ENCODE data around the gene NTNG1. TPM values are rescaled to one million over a fixed set of nuclear protein-coding genes. Genes with fewer than 3 reads are reported as not detected.

Gene NTNG1
- total RNA-seq, 1 donor from 2014 or later, result 8.1 TPM

DNA sequence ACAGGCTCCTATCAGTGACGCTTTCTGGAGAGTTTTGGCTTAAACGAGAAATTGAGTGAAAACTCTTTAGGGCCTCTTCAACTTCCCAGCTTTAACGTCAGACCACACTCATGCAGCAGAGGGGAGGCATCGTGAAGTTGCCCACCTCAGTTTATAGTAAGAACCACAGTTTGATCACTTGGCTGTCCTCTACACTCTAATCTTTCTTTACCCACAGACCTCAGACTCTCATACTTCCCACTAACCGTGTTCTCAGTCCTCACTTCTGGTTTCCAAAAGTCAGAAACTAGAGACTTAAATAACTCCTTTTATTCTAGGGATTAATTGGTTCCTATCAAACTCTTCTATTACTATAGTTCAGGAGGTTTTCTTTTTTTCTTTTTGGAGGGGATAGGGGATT is 302.2 kb downstream of the NTNG1 start:
- TF ChIP-seq EZH2 (IDR thresholded peaks at IDR 0.05; ENCODE audit: insufficient read depth, low read length) (no peak), CTCF (IDR thresholded peaks at IDR 0.05; ENCODE audit: insufficient read depth, low read depth, low read length) (no peak)
- H3K9me3 ChIP-seq (ENCODE audit: insufficient read depth, low read depth, low read length), result no peaks in the 10 kb centered on the region
- no peaks in the 10 kb centered on the region for H3K9me3 Mint-ChIP-seq (ENCODE audit: unreplicated experiment)
- H3K4me1 ChIP-seq (ENCODE audit: insufficient read depth, low read length), result no peaks in the 10 kb centered on the region
- no peak overlapping the region for H2AFZ ChIP-seq (ENCODE audit: low read depth, low read length)
- no peak overlapping the region for H3K9ac ChIP-seq (ENCODE audit: low read length)
- H3K79me2 ChIP-seq (ENCODE audit: insufficient read depth, low read length), result no peaks in the 10 kb centered on the region
- DNase-seq (ENCODE audit: low read depth) (no peak), FAIRE-seq (no peak)
- no peaks in the 10 kb centered on the region for H3K27me3 Mint-ChIP-seq (ENCODE audit: low read depth, unreplicated experiment)
- no peaks in the 10 kb centered on the region for H3K36me3 Mint-ChIP-seq (ENCODE audit: low read depth, unreplicated experiment)
- H3K36me3 ChIP-seq (ENCODE audit: insufficient read depth, low read length), result no peaks in the 10 kb centered on the region
- no peak overlapping the region for H3K27ac ChIP-seq (ENCODE audit: low read depth, low read length)
- no peaks in the 10 kb centered on the region for H4K20me1 ChIP-seq (ENCODE audit: insufficient read depth, low read length)
- no peaks in the 10 kb centered on the region for H3K27me3 ChIP-seq (ENCODE audit: insufficient read depth, low read length)
- no peak overlapping the region for H3K4me3 ChIP-seq (ENCODE audit: insufficient read depth, low read depth, low read length)
- H3K4me2 ChIP-seq (ENCODE audit: low read length), result no peak overlapping the region
- no peak overlapping the region for H3K4me3 Mint-ChIP-seq (ENCODE audit: unreplicated experiment)
- H3K27ac Mint-ChIP-seq (ENCODE audit: unreplicated experiment), result no peak overlapping the region
- no peaks in the 10 kb centered on the region for H3K4me1 Mint-ChIP-seq (ENCODE audit: low read depth, unreplicated experiment)

DNA sequence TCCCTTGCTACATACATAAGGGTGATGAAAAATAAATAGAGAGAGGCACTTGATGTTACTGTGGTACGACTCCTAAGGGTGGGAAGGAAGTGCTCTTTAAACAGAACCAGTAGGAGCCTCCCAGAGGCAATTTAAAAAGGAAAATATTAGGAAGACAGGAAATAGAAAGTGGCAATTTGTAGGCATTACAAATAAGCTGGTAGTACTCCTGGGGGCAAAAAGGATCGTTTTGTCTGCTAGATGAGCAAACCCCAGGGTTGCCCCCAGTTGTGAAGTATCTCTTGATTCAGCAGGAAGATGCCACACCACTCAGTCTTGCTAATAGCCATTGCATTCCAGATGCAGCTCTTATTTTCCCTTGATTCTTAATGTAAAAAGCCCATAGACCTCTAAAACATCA is 303.0 kb downstream of the NTNG1 start:
- Histone ChIP-seq H3K36me3 (ENCODE audit: insufficient read depth, low read length) (no peaks in the 10 kb centered on the region), H3K4me3 (ENCODE audit: insufficient read depth, low read depth, low read length) (no peak overlapping the region), H3K4me1 (ENCODE audit: insufficient read depth, low read length) (no peaks in the 10 kb centered on the region), H3K9me3 (ENCODE audit: insufficient read depth, low read depth, low read length) (no peaks in the 10 kb centered on the region), H3K4me2 (ENCODE audit: low read length) (no peak overlapping the region), H3K27me3 (ENCODE audit: insufficient read depth, low read length) (no peaks in the 10 kb centered on the region), H4K20me1 (ENCODE audit: insufficient read depth, low read length) (no peaks in the 10 kb centered on the region), H3K9ac (ENCODE audit: low read length) (no peak overlapping the region), H2AFZ (ENCODE audit: low read depth, low read length) (no peak overlapping the region), H3K27ac (ENCODE audit: low read depth, low read length) (no peak overlapping the region), H3K79me2 (ENCODE audit: insufficient read depth, low read length) (no peaks in the 10 kb centered on the region)
- TF ChIP-seq EZH2 (IDR thresholded peaks at IDR 0.05; ENCODE audit: insufficient read depth, low read length) (no peak), CTCF (IDR thresholded peaks at IDR 0.05; ENCODE audit: insufficient read depth, low read depth, low read length) (no peak)
- no peaks in the 10 kb centered on the region for H3K36me3 Mint-ChIP-seq (ENCODE audit: low read depth, unreplicated experiment)
- H3K27me3 Mint-ChIP-seq (ENCODE audit: low read depth, unreplicated experiment), result no peaks in the 10 kb centered on the region
- no peak for DNase-seq (ENCODE audit: low read depth)
- no peaks in the 10 kb centered on the region for H3K9me3 Mint-ChIP-seq (ENCODE audit: unreplicated experiment)
- no peak overlapping the region for H3K4me3 Mint-ChIP-seq (ENCODE audit: unreplicated experiment)
- no peak overlapping the region for H3K27ac Mint-ChIP-seq (ENCODE audit: unreplicated experiment)
- FAIRE-seq, result no peak
- no peaks in the 10 kb centered on the region for H3K4me1 Mint-ChIP-seq (ENCODE audit: low read depth, unreplicated experiment)

DNA sequence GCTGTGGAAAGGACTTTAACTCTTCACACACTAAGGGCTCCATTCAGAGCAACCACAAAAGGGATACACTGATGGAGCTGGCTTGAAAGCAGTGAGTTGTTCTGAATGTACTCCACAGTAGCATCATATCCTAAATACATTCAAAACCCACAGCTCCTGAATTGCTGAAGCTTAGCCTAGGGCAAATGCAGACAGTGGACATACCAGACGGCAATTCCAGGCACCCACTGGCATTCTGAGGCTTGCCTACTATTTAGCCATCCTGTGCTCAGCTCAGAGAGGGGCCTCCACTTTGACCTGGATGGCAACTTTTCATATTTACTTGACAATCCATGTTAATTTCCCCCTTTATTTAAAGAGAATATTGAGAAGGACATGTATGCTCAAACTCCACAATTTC is 303.5 kb downstream of the NTNG1 start:
- Histone ChIP-seq H3K9ac (ENCODE audit: low read length) (no peak overlapping the region), H2AFZ (ENCODE audit: low read depth, low read length) (no peak overlapping the region), H3K4me2 (ENCODE audit: low read length) (no peak overlapping the region), H3K9me3 (ENCODE audit: insufficient read depth, low read depth, low read length) (no peaks in the 10 kb centered on the region), H4K20me1 (ENCODE audit: insufficient read depth, low read length) (no peaks in the 10 kb centered on the region), H3K79me2 (ENCODE audit: insufficient read depth, low read length) (no peaks in the 10 kb centered on the region), H3K27ac (ENCODE audit: low read depth, low read length) (no peak overlapping the region), H3K36me3 (ENCODE audit: insufficient read depth, low read length) (no peaks in the 10 kb centered on the region), H3K4me3 (ENCODE audit: insufficient read depth, low read depth, low read length) (no peak overlapping the region), H3K27me3 (ENCODE audit: insufficient read depth, low read length) (no peaks in the 10 kb centered on the region), H3K4me1 (ENCODE audit: insufficient read depth, low read length) (no peaks in the 10 kb centered on the region)
- no peak overlapping the region for H3K4me3 Mint-ChIP-seq (ENCODE audit: unreplicated experiment)
- FAIRE-seq (no peak), DNase-seq (ENCODE audit: low read depth) (no peak)
- no peaks in the 10 kb centered on the region for H3K27me3 Mint-ChIP-seq (ENCODE audit: low read depth, unreplicated experiment)
- no peaks in the 10 kb centered on the region for H3K9me3 Mint-ChIP-seq (ENCODE audit: unreplicated experiment)
- no peaks in the 10 kb centered on the region for H3K36me3 Mint-ChIP-seq (ENCODE audit: low read depth, unreplicated experiment)
- H3K4me1 Mint-ChIP-seq (ENCODE audit: low read depth, unreplicated experiment), result no peaks in the 10 kb centered on the region
- H3K27ac Mint-ChIP-seq (ENCODE audit: unreplicated experiment), result no peak overlapping the region
- no peak for TF ChIP-seq CTCF (IDR thresholded peaks at IDR 0.05; ENCODE audit: insufficient read depth, low read depth, low read length)
- TF ChIP-seq EZH2 (IDR thresholded peaks at IDR 0.05; ENCODE audit: insufficient read depth, low read length), result no peak
